Neuronal stem cell (in vitro differentiated cells): ENCODE data around the gene PCTP.

Source experiments
- DNase-seq: peaks from one replicate; pipeline ENCODE4 v3.0.0-alpha.2; 2013; ENCODE audit warnings: low spot score
- H2AFZ ChIP-seq: one replicate; pipeline ENCODE4 v1.6.1; 2013; ENCODE audit warnings: mild to moderate bottlenecking, low read length, inconsistent platforms
- H2AK5ac ChIP-seq: 2 replicates; pipeline ENCODE4 v1.6.1; 2013; ENCODE audit warnings: low read depth, mild to moderate bottlenecking, inconsistent platforms, low read length, moderate library complexity, mixed read lengths
- H2BK120ac ChIP-seq: 2 replicates; pipeline ENCODE4 v1.6.1; 2013; ENCODE audit warnings: low read depth, mild to moderate bottlenecking, inconsistent platforms, low read length, moderate library complexity, mixed read lengths
- H2BK12ac ChIP-seq: one replicate; pipeline ENCODE4 v1.6.1; 2013; ENCODE audit warnings: low read length, inconsistent platforms
- H2BK15ac ChIP-seq: 2 replicates; pipeline ENCODE4 v1.6.1; 2013; ENCODE audit warnings: mild to moderate bottlenecking, low read length, inconsistent platforms, mixed read lengths
- H2BK5ac ChIP-seq: one replicate; pipeline ENCODE4 v1.6.1; 2013; ENCODE audit warnings: inconsistent platforms, mild to moderate bottlenecking, low read length, moderate library complexity
- H3K14ac ChIP-seq: one replicate; pipeline ENCODE4 v1.6.1; 2013; ENCODE audit warnings: low read length, inconsistent platforms
- H3K18ac ChIP-seq: 2 replicates; pipeline ENCODE4 v1.6.1; 2013; ENCODE audit warnings: low read length, inconsistent platforms
- H3K23ac ChIP-seq: 2 replicates; pipeline ENCODE4 v1.6.1; 2013; ENCODE audit warnings: low read depth, mild to moderate bottlenecking, mixed read lengths, low read length, inconsistent platforms; ENCODE audit not compliant: poor library complexity
- H3K27ac ChIP-seq: replicated peaks from 3 replicates; pipeline ENCODE4 v1.5.1; 2013; ENCODE audit warnings: low read length, inconsistent platforms
- H3K27me3 ChIP-seq, 3 experiments: 2 replicates each; pipeline ENCODE4 v1.6.1; 2013; ENCODE audit warnings: low read length in 3 of 3, mild to moderate bottlenecking in 2 of 3, inconsistent platforms in 1 of 3, low read depth in 1 of 3, mixed read lengths in 1 of 3, moderate library complexity in 1 of 3; ENCODE audit not compliant: control insufficient read depth in 3 of 3, insufficient read depth in 3 of 3
- H3K36me3 ChIP-seq, 2 donors: replicated peaks in 1 of 2; 2 replicates each; pipeline ENCODE4 v1.6.1; 2013; ENCODE audit warnings: low read length in 2 of 2; ENCODE audit not compliant: control insufficient read depth in 2 of 2, insufficient read depth in 2 of 2
- H3K4ac ChIP-seq: 2 replicates; pipeline ENCODE4 v1.6.1; 2013; ENCODE audit warnings: inconsistent platforms, mild to moderate bottlenecking, low read length, moderate library complexity
- H3K4me1 ChIP-seq, 2 donors: 1 replicate in 1 of 2; 2 replicates in 1 of 2; pipeline ENCODE4 v1.6.1; 2013; ENCODE audit warnings: low read length in 2 of 2, low read depth in 1 of 2; ENCODE audit not compliant: control insufficient read depth in 2 of 2, insufficient read depth in 1 of 2
- H3K4me2 ChIP-seq: one replicate; pipeline ENCODE4 v1.6.1; 2013; ENCODE audit warnings: mild to moderate bottlenecking, low read length, inconsistent platforms; ENCODE audit not compliant: insufficient read depth, poor library complexity, severe bottlenecking
- H3K4me3 ChIP-seq, 2 donors: 2 replicates each; pipeline ENCODE4 v1.5.1; 2013; ENCODE audit warnings: low read length in 2 of 2, mild to moderate bottlenecking in 2 of 2, inconsistent platforms in 1 of 2, moderate library complexity in 1 of 2
- H3K79me1 ChIP-seq: one replicate; pipeline ENCODE4 v1.6.1; 2013; ENCODE audit warnings: low read depth, mild to moderate bottlenecking, inconsistent platforms, low read length, moderate library complexity
- H3K9ac ChIP-seq: one replicate; pipeline ENCODE4 v1.6.1; 2013; ENCODE audit warnings: mild to moderate bottlenecking, low read depth, low read length, inconsistent platforms; ENCODE audit not compliant: poor library complexity
- H3K9me3 ChIP-seq, 2 donors: replicated peaks in 1 of 2; 2 replicates each; pipeline versions ENCODE3 to v1.6.1; 2013; ENCODE audit warnings: low read length in 2 of 2, mild to moderate bottlenecking in 2 of 2, inconsistent platforms in 1 of 2, low read depth in 1 of 2, mixed read lengths in 1 of 2, moderate library complexity in 1 of 2; ENCODE audit not compliant: control insufficient read depth in 2 of 2, insufficient read depth in 1 of 2
- H4K8ac ChIP-seq: one replicate; pipeline ENCODE4 v1.6.1; 2013; ENCODE audit warnings: low read depth, mild to moderate bottlenecking, inconsistent platforms, low read length, moderate library complexity
- H4K91ac ChIP-seq: one replicate; pipeline ENCODE4 v1.6.1; 2013; ENCODE audit warnings: low read length, low read depth, mild to moderate bottlenecking, inconsistent platforms; ENCODE audit not compliant: poor library complexity
- WGBS, 2 donors: extraction: QIAGEN DNeasy Blood & Tissue Kit; methylation state at CpG; one replicate each; pipeline ENCODE4 v1.1.7; 2013; ENCODE audit warnings: missing lambda C conversion rate in 2 of 2, mixed read lengths in 1 of 2; ENCODE audit not compliant: insufficient read length in 2 of 2, insufficient replicate concordance in 1 of 2; ENCODE audit errors: extremely low coverage in 2 of 2; 5-methylcytosine and 5-hydroxymethylcytosine counted together

Gene PCTP

DNA sequence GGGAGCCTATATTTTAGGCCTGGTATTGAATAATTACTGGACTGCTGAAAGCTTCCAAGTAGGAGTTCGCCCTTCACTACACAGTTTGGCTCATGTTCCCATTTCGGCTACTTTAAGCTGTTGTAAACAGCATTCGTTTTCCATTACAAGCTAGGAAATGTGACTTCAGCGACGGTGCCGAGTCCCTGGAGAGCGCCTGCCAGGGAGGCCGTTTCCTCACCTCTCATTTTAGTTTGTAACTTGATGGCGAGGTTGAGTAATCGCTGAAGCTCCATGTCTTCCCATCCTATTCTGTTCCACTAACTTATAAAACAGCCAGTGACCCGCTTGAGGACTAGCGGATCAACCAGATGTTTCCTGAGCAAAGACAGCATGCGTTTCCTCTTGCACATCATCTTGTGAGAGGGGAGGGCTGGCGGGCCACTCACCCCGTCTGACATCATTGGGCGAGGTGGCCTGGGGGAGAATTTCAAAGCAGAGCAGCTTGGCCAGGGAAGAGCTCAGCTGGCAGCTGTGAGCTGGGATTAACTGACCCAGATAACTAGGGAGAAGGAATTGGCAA is 32.9 kb downstream of the PCTP start:
- Histone ChIP-seq H3K9ac (no peak overlapping the region), H3K27me3 (peaks cover 0 to 92% (median 0%) of the 10 kb centered on the region in 3 experiments), H2BK15ac (no peak overlapping the region), H4K91ac (no peak overlapping the region), H3K23ac (no peak overlapping the region), H3K36me3 (no peaks in the 10 kb centered on the region), H3K4ac (no peak overlapping the region), H2AFZ (no peak overlapping the region), H3K9me3 (peaks cover 3% of the 10 kb centered on the region in 2 donors), H3K14ac (no peak overlapping the region), H2BK12ac (no peak overlapping the region), H3K4me3 (no peak overlapping the region), H3K27ac (no peak overlapping the region), H3K4me2 (no peak overlapping the region), H3K18ac (no peak overlapping the region), H2BK5ac (no peak overlapping the region), H2AK5ac (no peak overlapping the region), H3K79me1 (no peaks in the 10 kb centered on the region), H3K4me1 (no peaks in the 10 kb centered on the region), H4K8ac (no peak overlapping the region), H2BK120ac (no peak overlapping the region)
- no peak for DNase-seq
- WGBS, 2 donors: no CpG with 5 or more reads among the region's 16 CpGs

DNA sequence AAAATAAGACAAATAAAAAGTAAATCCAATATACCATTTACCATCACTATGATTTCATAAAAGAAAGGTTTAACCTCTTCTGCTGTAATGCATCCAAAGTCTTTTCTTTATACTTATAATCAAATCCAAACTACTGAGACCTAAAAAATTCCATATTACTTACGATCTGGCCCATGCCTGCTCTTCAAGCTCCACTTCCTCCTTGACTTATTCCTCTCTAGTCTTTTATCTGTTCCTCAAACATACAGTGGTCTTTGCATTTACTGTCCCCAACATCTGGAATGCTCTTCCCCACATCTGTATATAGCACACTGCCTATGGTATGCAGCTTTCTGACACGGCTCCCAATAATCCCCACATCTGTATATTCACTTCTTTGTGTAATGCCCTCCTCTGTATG is 33.8 kb downstream of the PCTP start:
- no peak overlapping the region for H3K4me2 ChIP-seq
- H3K18ac ChIP-seq: no peak overlapping the region
- H3K4ac ChIP-seq: no peak overlapping the region
- no peak overlapping the region for H2AK5ac ChIP-seq
- H3K9ac ChIP-seq: no peak overlapping the region
- H3K14ac ChIP-seq: no peak overlapping the region
- H2BK12ac ChIP-seq: no peak overlapping the region
- H3K79me1 ChIP-seq: no peaks in the 10 kb centered on the region
- no peak overlapping the region for H2AFZ ChIP-seq
- no peak overlapping the region for H3K23ac ChIP-seq
- H4K8ac ChIP-seq: no peak overlapping the region
- H3K27me3 ChIP-seq: peaks cover 0 to 94% (median 0%) of the 10 kb centered on the region in 3 experiments
- no CpG with 5 or more reads among the region's 2 CpGs for WGBS, 2 donors
- DNase-seq: no peak
- no peak overlapping the region for H3K4me3 ChIP-seq
- no peak overlapping the region for H3K27ac ChIP-seq
- H3K4me1 ChIP-seq: no peaks in the 10 kb centered on the region
- no peaks in the 10 kb centered on the region for H3K36me3 ChIP-seq
- H4K91ac ChIP-seq: no peak overlapping the region
- H2BK15ac ChIP-seq: no peak overlapping the region
- H2BK5ac ChIP-seq: no peak overlapping the region
- no peak overlapping the region for H2BK120ac ChIP-seq
- peaks cover 3% of the 10 kb centered on the region in 2 donors for H3K9me3 ChIP-seq

DNA sequence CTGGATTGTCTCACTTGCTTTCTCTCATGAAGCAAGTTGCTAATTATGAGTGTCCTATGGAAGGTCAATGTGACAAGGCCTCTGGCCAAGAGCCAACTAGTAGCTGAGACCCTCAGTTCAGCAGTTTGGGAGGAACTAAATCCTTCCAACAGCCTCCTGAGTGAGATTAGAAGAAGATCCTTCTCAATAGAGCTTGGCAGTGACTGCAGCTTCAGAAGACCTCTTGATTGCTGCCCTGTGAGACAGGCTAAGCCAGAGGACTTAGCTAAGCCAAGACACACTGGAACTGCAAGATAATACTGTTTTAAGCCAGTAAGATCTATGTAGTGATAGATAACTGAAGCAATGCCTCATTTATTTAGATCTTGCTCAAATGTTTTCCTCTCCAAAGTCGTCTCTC is 34.3 kb downstream of the PCTP start:
- Histone ChIP-seq H3K79me1 (no peaks in the 10 kb centered on the region), H3K27me3 (peaks cover 0 to 90% (median 0%) of the 10 kb centered on the region in 3 experiments), H3K14ac (no peak overlapping the region), H2BK5ac (no peak overlapping the region), H2AFZ (no peak overlapping the region), H3K18ac (no peak overlapping the region), H3K4me1 (no peaks in the 10 kb centered on the region), H3K9me3 (peaks cover 3% of the 10 kb centered on the region in 2 donors), H3K9ac (no peak overlapping the region), H3K4me2 (no peak overlapping the region), H3K23ac (no peak overlapping the region), H3K4me3 (no peak overlapping the region), H2BK12ac (no peak overlapping the region), H4K8ac (no peak overlapping the region), H3K27ac (no peak overlapping the region), H4K91ac (no peak overlapping the region), H2AK5ac (no peak overlapping the region), H2BK15ac (no peak overlapping the region), H2BK120ac (no peak overlapping the region), H3K4ac (no peak overlapping the region), H3K36me3 (no peaks in the 10 kb centered on the region)
- DNase-seq: no peak
- no CpG with 5 or more reads among the region's 1 CpG for WGBS, 2 donors

DNA sequence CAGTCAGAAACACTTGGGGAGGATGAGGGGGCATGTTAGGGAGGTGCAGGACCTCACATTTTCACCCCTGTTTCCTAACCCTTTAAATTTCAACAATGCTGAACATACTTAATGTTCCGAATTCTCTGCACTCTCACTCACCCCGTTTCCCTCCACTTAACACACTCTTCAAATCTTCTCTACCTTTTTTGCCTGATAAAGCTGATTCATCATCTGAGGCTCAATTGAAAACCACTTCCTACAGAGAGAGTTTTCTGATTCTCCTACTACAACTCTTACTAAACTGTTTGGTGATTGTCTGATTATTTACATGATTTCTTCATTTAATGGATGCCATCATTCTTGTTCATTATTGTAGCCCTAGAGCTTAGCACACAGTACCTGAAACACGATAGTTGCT is 42.4 kb downstream of the PCTP start:
- Histone ChIP-seq H2BK5ac (no peak overlapping the region), H2AK5ac (no peak overlapping the region), H3K9me3 (peaks cover 0 to under 1% of the 10 kb centered on the region in 2 donors), H3K27ac (no peak overlapping the region), H3K18ac (no peak overlapping the region), H2AFZ (no peak overlapping the region), H3K4me3 (no peak overlapping the region), H3K4ac (no peak overlapping the region), H3K79me1 (no peaks in the 10 kb centered on the region), H2BK12ac (no peak overlapping the region), H3K14ac (no peak overlapping the region), H4K8ac (no peak overlapping the region), H3K27me3 (peaks cover 0 to 65% (median 0%) of the 10 kb centered on the region in 3 experiments), H3K23ac (no peak overlapping the region), H3K9ac (no peak overlapping the region), H3K4me2 (no peak overlapping the region), H3K4me1 (peaks cover 4% of the 10 kb centered on the region in 2 donors), H2BK15ac (no peak overlapping the region), H2BK120ac (no peak overlapping the region), H3K36me3 (no peaks in the 10 kb centered on the region), H4K91ac (no peak overlapping the region)
- WGBS, 2 donors: 100% methylated on average over 2 of the region's 3 CpGs; no CpG with 5 or more reads in 1 of the 2 donors
- no peak for DNase-seq
